Neuronal stem cell (in vitro differentiated cells): ENCODE measurements around the gene IL1RL2.

Experiments used
- DNase-seq: peaks from one replicate; pipeline ENCODE4 v3.0.0-alpha.2; 2013; ENCODE audit warnings: low spot score
- H2AFZ ChIP-seq: one replicate; pipeline ENCODE4 v1.6.1; 2013; ENCODE audit warnings: mild to moderate bottlenecking, low read length, inconsistent platforms
- H2AK5ac ChIP-seq: 2 replicates; pipeline ENCODE4 v1.6.1; 2013; ENCODE audit warnings: low read depth, mild to moderate bottlenecking, inconsistent platforms, low read length, moderate library complexity, mixed read lengths
- H2BK120ac ChIP-seq: 2 replicates; pipeline ENCODE4 v1.6.1; 2013; ENCODE audit warnings: low read depth, mild to moderate bottlenecking, inconsistent platforms, low read length, moderate library complexity, mixed read lengths
- H2BK12ac ChIP-seq: one replicate; pipeline ENCODE4 v1.6.1; 2013; ENCODE audit warnings: low read length, inconsistent platforms
- H2BK15ac ChIP-seq: 2 replicates; pipeline ENCODE4 v1.6.1; 2013; ENCODE audit warnings: mild to moderate bottlenecking, low read length, inconsistent platforms, mixed read lengths
- H2BK5ac ChIP-seq: one replicate; pipeline ENCODE4 v1.6.1; 2013; ENCODE audit warnings: inconsistent platforms, mild to moderate bottlenecking, low read length, moderate library complexity
- H3K14ac ChIP-seq: one replicate; pipeline ENCODE4 v1.6.1; 2013; ENCODE audit warnings: low read length, inconsistent platforms
- H3K18ac ChIP-seq: 2 replicates; pipeline ENCODE4 v1.6.1; 2013; ENCODE audit warnings: low read length, inconsistent platforms
- H3K23ac ChIP-seq: 2 replicates; pipeline ENCODE4 v1.6.1; 2013; ENCODE audit warnings: low read depth, mild to moderate bottlenecking, mixed read lengths, low read length, inconsistent platforms; ENCODE audit not compliant: poor library complexity
- H3K27ac ChIP-seq: replicated peaks from 3 replicates; pipeline ENCODE4 v1.5.1; 2013; ENCODE audit warnings: low read length, inconsistent platforms
- H3K27me3 ChIP-seq, 3 experiments: 2 replicates each; pipeline ENCODE4 v1.6.1; 2013; ENCODE audit warnings: low read length in 3 of 3, mild to moderate bottlenecking in 2 of 3, inconsistent platforms in 1 of 3, low read depth in 1 of 3, mixed read lengths in 1 of 3, moderate library complexity in 1 of 3; ENCODE audit not compliant: control insufficient read depth in 3 of 3, insufficient read depth in 3 of 3
- H3K36me3 ChIP-seq, 2 donors: replicated peaks in 1 of 2; 2 replicates each; pipeline ENCODE4 v1.6.1; 2013; ENCODE audit warnings: low read length in 2 of 2; ENCODE audit not compliant: control insufficient read depth in 2 of 2, insufficient read depth in 2 of 2
- H3K4ac ChIP-seq: 2 replicates; pipeline ENCODE4 v1.6.1; 2013; ENCODE audit warnings: inconsistent platforms, mild to moderate bottlenecking, low read length, moderate library complexity
- H3K4me1 ChIP-seq, 2 donors: 1 replicate in 1 of 2; 2 replicates in 1 of 2; pipeline ENCODE4 v1.6.1; 2013; ENCODE audit warnings: low read length in 2 of 2, low read depth in 1 of 2; ENCODE audit not compliant: control insufficient read depth in 2 of 2, insufficient read depth in 1 of 2
- H3K4me2 ChIP-seq: one replicate; pipeline ENCODE4 v1.6.1; 2013; ENCODE audit warnings: mild to moderate bottlenecking, low read length, inconsistent platforms; ENCODE audit not compliant: insufficient read depth, poor library complexity, severe bottlenecking
- H3K4me3 ChIP-seq, 2 donors: 2 replicates each; pipeline ENCODE4 v1.5.1; 2013; ENCODE audit warnings: low read length in 2 of 2, mild to moderate bottlenecking in 2 of 2, inconsistent platforms in 1 of 2, moderate library complexity in 1 of 2
- H3K79me1 ChIP-seq: one replicate; pipeline ENCODE4 v1.6.1; 2013; ENCODE audit warnings: low read depth, mild to moderate bottlenecking, inconsistent platforms, low read length, moderate library complexity
- H3K9ac ChIP-seq: one replicate; pipeline ENCODE4 v1.6.1; 2013; ENCODE audit warnings: mild to moderate bottlenecking, low read depth, low read length, inconsistent platforms; ENCODE audit not compliant: poor library complexity
- H3K9me3 ChIP-seq, 2 donors: replicated peaks in 1 of 2; 2 replicates each; pipeline versions ENCODE3 to v1.6.1; 2013; ENCODE audit warnings: low read length in 2 of 2, mild to moderate bottlenecking in 2 of 2, inconsistent platforms in 1 of 2, low read depth in 1 of 2, mixed read lengths in 1 of 2, moderate library complexity in 1 of 2; ENCODE audit not compliant: control insufficient read depth in 2 of 2, insufficient read depth in 1 of 2
- H4K8ac ChIP-seq: one replicate; pipeline ENCODE4 v1.6.1; 2013; ENCODE audit warnings: low read depth, mild to moderate bottlenecking, inconsistent platforms, low read length, moderate library complexity
- H4K91ac ChIP-seq: one replicate; pipeline ENCODE4 v1.6.1; 2013; ENCODE audit warnings: low read length, low read depth, mild to moderate bottlenecking, inconsistent platforms; ENCODE audit not compliant: poor library complexity
- WGBS, 2 donors: extraction: QIAGEN DNeasy Blood & Tissue Kit; methylation state at CpG; one replicate each; pipeline ENCODE4 v1.1.7; 2013; ENCODE audit warnings: missing lambda C conversion rate in 2 of 2, mixed read lengths in 1 of 2; ENCODE audit not compliant: insufficient read length in 2 of 2, insufficient replicate concordance in 1 of 2; ENCODE audit errors: extremely low coverage in 2 of 2; 5-methylcytosine and 5-hydroxymethylcytosine counted together

The IL1RL2 gene

DNA sequence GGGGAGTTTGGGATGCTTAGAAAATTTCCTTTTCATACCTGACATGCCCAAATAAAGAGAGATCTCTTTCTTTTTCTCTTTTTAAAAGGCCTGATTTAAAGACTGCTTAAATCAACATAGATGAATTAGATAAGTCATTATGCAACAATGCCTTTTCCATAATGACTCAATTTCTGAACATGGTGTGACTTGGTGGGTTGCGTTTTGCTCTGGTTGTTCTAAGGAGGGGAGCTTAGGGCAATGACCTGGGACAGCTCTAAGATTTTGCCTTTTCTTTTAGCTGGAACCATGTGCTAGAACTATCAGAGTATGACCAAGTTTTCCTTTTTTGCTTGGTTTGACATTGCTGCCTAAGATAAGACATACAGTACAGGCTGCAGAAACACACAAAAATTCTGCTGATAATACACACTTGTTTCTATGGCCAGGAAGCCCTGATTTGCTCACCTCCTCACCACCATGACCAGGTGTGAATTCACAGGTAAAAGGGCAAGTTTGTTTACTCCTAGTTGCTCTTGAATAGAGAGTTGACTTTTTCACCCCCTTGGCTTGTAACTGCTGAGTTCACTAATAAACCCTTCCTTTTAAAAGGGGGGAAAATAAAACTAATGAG, 66.4 kb downstream of the IL1RL2 start:
- H3K18ac ChIP-seq: no peak overlapping the region
- no peak overlapping the region for H2BK15ac ChIP-seq
- H4K91ac ChIP-seq: no peak overlapping the region
- H2BK12ac ChIP-seq: no peak overlapping the region
- no peak for DNase-seq
- H3K9ac ChIP-seq: no peak overlapping the region
- H3K4ac ChIP-seq: no peak overlapping the region
- no peak overlapping the region for H3K27ac ChIP-seq
- no peak overlapping the region for H3K14ac ChIP-seq
- H2AFZ ChIP-seq: no peak overlapping the region
- no peaks in the 10 kb centered on the region for H3K4me1 ChIP-seq
- no CpG with 5 or more reads among the region's 1 CpG for WGBS, 2 donors
- H3K27me3 ChIP-seq: peaks cover 0 to 15% (median 5%) of the 10 kb centered on the region in 3 experiments
- no peak overlapping the region for H2BK120ac ChIP-seq
- H3K36me3 ChIP-seq: no peaks in the 10 kb centered on the region
- H2AK5ac ChIP-seq: no peak overlapping the region
- H3K4me2 ChIP-seq: no peak overlapping the region
- H2BK5ac ChIP-seq: no peak overlapping the region
- H3K9me3 ChIP-seq: no peaks in the 10 kb centered on the region
- no peak overlapping the region for H3K23ac ChIP-seq
- no peaks in the 10 kb centered on the region for H3K79me1 ChIP-seq
- no peak overlapping the region for H4K8ac ChIP-seq
- no peak overlapping the region for H3K4me3 ChIP-seq

DNA sequence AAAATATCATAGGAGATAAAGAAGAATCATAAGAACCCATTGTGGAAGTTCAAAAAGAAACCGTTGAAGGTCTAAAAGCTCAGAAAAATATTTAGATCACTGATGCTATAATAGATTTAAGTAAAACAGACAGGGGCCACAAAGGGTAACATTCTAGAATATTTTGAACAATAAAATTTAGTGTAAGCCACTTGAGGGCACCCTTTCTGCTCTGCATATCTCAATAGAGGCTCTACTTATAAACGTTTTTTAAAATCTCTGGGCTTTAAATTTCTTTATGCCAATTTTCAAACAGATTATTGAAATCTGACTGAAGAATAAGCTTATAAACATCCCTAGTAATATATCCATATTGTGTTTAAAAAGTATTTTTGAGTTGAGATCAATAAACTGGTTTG, 66.9 kb downstream of the IL1RL2 start:
- no peaks in the 10 kb centered on the region for H3K9me3 ChIP-seq
- H2AK5ac ChIP-seq: no peak overlapping the region
- H4K8ac ChIP-seq: no peak overlapping the region
- H3K23ac ChIP-seq: no peak overlapping the region
- no peaks in the 10 kb centered on the region for H3K4me1 ChIP-seq
- H2BK12ac ChIP-seq: no peak overlapping the region
- H3K4ac ChIP-seq: no peak overlapping the region
- no peak overlapping the region for H2BK120ac ChIP-seq
- peaks cover 0 to 15% (median 10%) of the 10 kb centered on the region in 3 experiments for H3K27me3 ChIP-seq
- H3K14ac ChIP-seq: no peak overlapping the region
- no peak overlapping the region for H3K18ac ChIP-seq
- no peak for DNase-seq
- no peak overlapping the region for H3K9ac ChIP-seq
- no peak overlapping the region for H2BK15ac ChIP-seq
- no peak overlapping the region for H2BK5ac ChIP-seq
- H2AFZ ChIP-seq: no peak overlapping the region
- H4K91ac ChIP-seq: no peak overlapping the region
- no peak overlapping the region for H3K27ac ChIP-seq
- no CpG with 5 or more reads among the region's 2 CpGs for WGBS, 2 donors
- no peaks in the 10 kb centered on the region for H3K79me1 ChIP-seq
- no peaks in the 10 kb centered on the region for H3K36me3 ChIP-seq
- H3K4me2 ChIP-seq: no peak overlapping the region
- H3K4me3 ChIP-seq: no peak overlapping the region

DNA sequence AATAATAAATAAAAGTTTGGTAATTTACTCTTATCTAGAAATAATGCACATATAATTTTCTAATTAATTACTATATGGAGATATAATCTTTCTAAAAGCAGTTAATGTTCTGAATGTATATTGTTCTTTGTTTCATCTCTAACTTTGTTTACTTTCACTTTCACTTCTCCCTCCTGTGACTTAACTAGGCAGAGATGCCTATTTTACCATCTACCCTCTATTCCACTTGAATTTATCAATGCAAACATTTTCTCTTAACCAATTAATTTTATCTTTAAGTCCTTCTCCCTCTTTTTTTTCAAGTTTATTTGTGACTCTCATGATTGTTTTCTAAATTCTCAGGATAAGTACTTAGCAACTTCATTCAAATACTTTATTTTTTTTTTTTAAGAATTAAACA, 69.5 kb downstream of the IL1RL2 start:
- Histone ChIP-seq H3K14ac (no peak overlapping the region), H2BK15ac (no peak overlapping the region), H3K23ac (no peak overlapping the region), H3K4me1 (no peaks in the 10 kb centered on the region), H3K4ac (no peak overlapping the region), H3K79me1 (no peaks in the 10 kb centered on the region), H3K9me3 (no peaks in the 10 kb centered on the region), H3K4me3 (no peak overlapping the region), H3K9ac (no peak overlapping the region), H2BK5ac (no peak overlapping the region), H3K18ac (no peak overlapping the region), H2BK120ac (no peak overlapping the region), H4K91ac (no peak overlapping the region), H4K8ac (no peak overlapping the region), H3K27ac (no peak overlapping the region), H3K27me3 (peaks cover 0 to 10% (median 3%) of the 10 kb centered on the region in 3 experiments), H3K36me3 (no peaks in the 10 kb centered on the region), H2BK12ac (no peak overlapping the region), H2AK5ac (no peak overlapping the region), H3K4me2 (no peak overlapping the region), H2AFZ (no peak overlapping the region)
- DNase-seq: no peak

DNA sequence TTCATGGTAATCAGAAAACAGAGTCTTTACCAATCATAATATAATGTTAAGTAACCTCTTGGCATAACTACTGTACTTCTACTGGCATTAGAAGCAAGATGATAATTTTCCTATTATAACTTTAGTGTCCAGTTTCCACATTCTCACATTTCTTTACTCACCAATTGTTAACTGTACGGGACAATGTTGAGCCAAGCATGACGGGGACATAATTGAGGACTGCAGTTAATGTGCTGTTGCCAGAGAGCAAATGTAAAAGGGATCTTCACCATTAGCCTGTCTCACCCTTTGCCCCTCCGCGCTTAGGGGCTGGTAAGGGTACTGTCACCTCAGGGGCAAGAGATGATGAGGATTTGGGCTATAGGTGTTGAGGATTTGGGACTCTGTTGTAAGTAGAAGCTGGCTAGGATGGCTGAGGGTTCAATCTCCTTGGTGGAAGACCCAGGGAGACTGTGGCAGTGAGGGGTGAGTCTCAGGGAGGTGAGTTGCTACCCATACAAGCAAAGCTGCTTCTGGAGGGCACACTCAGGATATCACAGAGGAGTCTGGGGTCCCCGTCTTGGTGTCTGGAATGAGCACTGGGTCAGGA, 70.1 kb downstream of the IL1RL2 start:
- WGBS, 2 donors: no CpG with 5 or more reads among the region's 5 CpGs
- no peak overlapping the region for H3K9ac ChIP-seq

More for the DNA sequence above, 70.1 kb downstream of the IL1RL2 start:
- Histone ChIP-seq H2BK5ac (no peak overlapping the region), H3K4me3 (no peak overlapping the region), H2AFZ (no peak overlapping the region), H4K91ac (no peak overlapping the region), H4K8ac (no peak overlapping the region), H2BK12ac (no peak overlapping the region), H2BK120ac (no peak overlapping the region), H3K27ac (no peak overlapping the region), H3K18ac (no peak overlapping the region), H2AK5ac (no peak overlapping the region), H3K4me2 (no peak overlapping the region), H2BK15ac (no peak overlapping the region), H3K27me3 (peaks cover 0 to 6% (median 0%) of the 10 kb centered on the region in 3 experiments), H3K4me1 (no peaks in the 10 kb centered on the region), H3K14ac (no peak overlapping the region), H3K36me3 (no peaks in the 10 kb centered on the region), H3K79me1 (no peaks in the 10 kb centered on the region), H3K4ac (no peak overlapping the region), H3K23ac (no peak overlapping the region), H3K9me3 (no peaks in the 10 kb centered on the region)
- DNase-seq: no peak
